Transverse colon (tissue), 4 donors: ENCODE results near the gene NPAS4.

ENCODE experiments used
- POLR2AphosphoS5 ChIP-seq, 3 donors: sonication (generic); formaldehyde crosslinking; IDR thresholded peaks; one replicate each; pipeline ENCODE4 v1.6.1; 2016; ENCODE audit warnings: antibody characterized with exemption in 3 of 3
- TF ChIP-seq, protein P1 (sequence below), 5 experiments: fragments of 200-600 bp in 3 of 5; fragments of 450-650 bp in 2 of 5; sonication (generic) in 3 of 5; IDR thresholded peaks; 1 replicate in 2 of 5; 2 replicates in 3 of 5; pipeline ENCODE4 v1.5.1; 2016 to 2017; ENCODE audit warnings: antibody characterized with exemption in 5 of 5, inconsistent platforms in 3 of 5, mild to moderate bottlenecking in 2 of 5, moderate library complexity in 1 of 5

DNA sequence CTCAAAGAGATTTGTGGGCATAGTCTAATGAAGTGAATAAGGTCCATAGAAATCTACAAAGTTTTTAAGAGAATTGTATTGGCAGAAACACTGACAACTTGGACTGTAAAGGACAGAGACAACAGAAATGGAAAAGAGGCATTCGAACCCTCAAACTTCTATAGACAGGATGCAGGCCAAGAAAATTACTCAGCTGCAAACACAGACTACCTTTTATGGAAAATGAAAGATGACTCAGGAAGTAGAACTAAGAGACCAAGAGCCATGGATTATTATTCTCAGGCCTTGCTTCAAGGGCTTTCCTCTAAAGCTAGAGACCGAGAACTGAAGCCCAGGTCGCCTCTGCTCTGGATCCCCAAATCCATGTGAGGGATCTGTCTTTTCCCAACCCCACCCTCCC, 42.1 kb downstream of the NPAS4 start:
- TF ChIP-seq, protein P1, sequence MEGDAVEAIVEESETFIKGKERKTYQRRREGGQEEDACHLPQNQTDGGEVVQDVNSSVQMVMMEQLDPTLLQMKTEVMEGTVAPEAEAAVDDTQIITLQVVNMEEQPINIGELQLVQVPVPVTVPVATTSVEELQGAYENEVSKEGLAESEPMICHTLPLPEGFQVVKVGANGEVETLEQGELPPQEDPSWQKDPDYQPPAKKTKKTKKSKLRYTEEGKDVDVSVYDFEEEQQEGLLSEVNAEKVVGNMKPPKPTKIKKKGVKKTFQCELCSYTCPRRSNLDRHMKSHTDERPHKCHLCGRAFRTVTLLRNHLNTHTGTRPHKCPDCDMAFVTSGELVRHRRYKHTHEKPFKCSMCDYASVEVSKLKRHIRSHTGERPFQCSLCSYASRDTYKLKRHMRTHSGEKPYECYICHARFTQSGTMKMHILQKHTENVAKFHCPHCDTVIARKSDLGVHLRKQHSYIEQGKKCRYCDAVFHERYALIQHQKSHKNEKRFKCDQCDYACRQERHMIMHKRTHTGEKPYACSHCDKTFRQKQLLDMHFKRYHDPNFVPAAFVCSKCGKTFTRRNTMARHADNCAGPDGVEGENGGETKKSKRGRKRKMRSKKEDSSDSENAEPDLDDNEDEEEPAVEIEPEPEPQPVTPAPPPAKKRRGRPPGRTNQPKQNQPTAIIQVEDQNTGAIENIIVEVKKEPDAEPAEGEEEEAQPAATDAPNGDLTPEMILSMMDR (IDR thresholded peaks at IDR 0.05), result no peak
- TF ChIP-seq POLR2AphosphoS5 (IDR thresholded peaks at IDR 0.05), result no peak
